ENCODE measurements around the gene LGI1.
"Not testable (repeated sequence)": the region's sequence is repeated elsewhere in the genome, so short reads cannot be mapped to it uniquely, and the experiment has no call there.

LGI1 gene

GRCh38 chr10:93807371-93807770 is 49.6 kb downstream of the LGI1 start:
- Mint-ChIP-seq H3K27ac (no peak overlapping the region), H3K36me3 (ENCODE audit: low read depth) (no peaks in the 10 kb centered on the region), H3K4me3 (no peak overlapping the region), H3K27me3 (ENCODE audit: low read depth) (peaks cover 10% of the 10 kb centered on the region), H3K4me1 (ENCODE audit: low read depth) (no peaks in the 10 kb centered on the region), H3K9me3 (no peaks in the 10 kb centered on the region)

- Mint-ChIP-seq H3K4me1 (ENCODE audit: low read depth) (no peaks in the 10 kb centered on the region), H3K9me3 (no peaks in the 10 kb centered on the region), H3K4me3 (no peak overlapping the region), H3K36me3 (ENCODE audit: low read depth) (no peaks in the 10 kb centered on the region), H3K27ac (no peak overlapping the region), H3K27me3 (ENCODE audit: low read depth) (peaks cover 24% of the 10 kb centered on the region)
Observed at GRCh38 chr10:93812659-93813338, 55.1 kb downstream of the LGI1 start.

GRCh38 chr10:93813507-93814465 is 56.0 kb downstream of the LGI1 start:
- Mint-ChIP-seq H3K27me3 (ENCODE audit: low read depth) (peaks cover 31% of the 10 kb centered on the region), H3K4me3 (no peak overlapping the region), H3K9me3 (no peaks in the 10 kb centered on the region), H3K4me1 (ENCODE audit: low read depth) (no peaks in the 10 kb centered on the region), H3K36me3 (ENCODE audit: low read depth) (no peaks in the 10 kb centered on the region), H3K27ac (no peak overlapping the region)

- H3K27ac Mint-ChIP-seq = no peak overlapping the region
- no peak overlapping the region for H3K4me3 Mint-ChIP-seq
- H3K9me3 Mint-ChIP-seq = no peaks in the 10 kb centered on the region
- H3K27me3 Mint-ChIP-seq (ENCODE audit: low read depth) = peaks cover 41% of the 10 kb centered on the region
- no peaks in the 10 kb centered on the region for H3K36me3 Mint-ChIP-seq (ENCODE audit: low read depth)
- no peaks in the 10 kb centered on the region for H3K4me1 Mint-ChIP-seq (ENCODE audit: low read depth)
Observed at GRCh38 chr10:93815304-93816096, 57.8 kb downstream of the LGI1 start.

GRCh38 chr10:93816123-93816747 is 58.5 kb downstream of the LGI1 start:
- no peaks in the 10 kb centered on the region for H3K36me3 Mint-ChIP-seq (ENCODE audit: low read depth)
- peaks cover 42% of the 10 kb centered on the region for H3K27me3 Mint-ChIP-seq (ENCODE audit: low read depth)
- H3K27ac Mint-ChIP-seq = no peak overlapping the region
- no peaks in the 10 kb centered on the region for H3K4me1 Mint-ChIP-seq (ENCODE audit: low read depth)
- no peak overlapping the region for H3K4me3 Mint-ChIP-seq
- no peaks in the 10 kb centered on the region for H3K9me3 Mint-ChIP-seq

- Mint-ChIP-seq H3K4me3 (no peak overlapping the region), H3K9me3 (no peaks in the 10 kb centered on the region), H3K27ac (no peak overlapping the region), H3K36me3 (ENCODE audit: low read depth) (no peaks in the 10 kb centered on the region), H3K27me3 (ENCODE audit: low read depth) (peaks cover 49% of the 10 kb centered on the region), H3K4me1 (ENCODE audit: low read depth) (no peaks in the 10 kb centered on the region)
Observed at GRCh38 chr10:93818086-93818485, 60.4 kb downstream of the LGI1 start.

- no peak overlapping the region for H3K27ac Mint-ChIP-seq
- H3K4me3 Mint-ChIP-seq = no peak overlapping the region
- no peaks in the 10 kb centered on the region for H3K4me1 Mint-ChIP-seq (ENCODE audit: low read depth)
- H3K9me3 Mint-ChIP-seq = no peaks in the 10 kb centered on the region
- peaks cover 49% of the 10 kb centered on the region for H3K27me3 Mint-ChIP-seq (ENCODE audit: low read depth)
- no peaks in the 10 kb centered on the region for H3K36me3 Mint-ChIP-seq (ENCODE audit: low read depth)
Observed at GRCh38 chr10:93819520-93819919, 61.8 kb downstream of the LGI1 start.

- no peaks in the 10 kb centered on the region for H3K9me3 Mint-ChIP-seq
- H3K27me3 Mint-ChIP-seq (ENCODE audit: low read depth) = peaks cover 46% of the 10 kb centered on the region
- no peaks in the 10 kb centered on the region for H3K4me1 Mint-ChIP-seq (ENCODE audit: low read depth)
- no peak overlapping the region for H3K27ac Mint-ChIP-seq
- no peak overlapping the region for H3K4me3 Mint-ChIP-seq
- H3K36me3 Mint-ChIP-seq (ENCODE audit: low read depth) = no peaks in the 10 kb centered on the region
Observed at GRCh38 chr10:93820434-93820833, 62.7 kb downstream of the LGI1 start.

- H3K4me3 Mint-ChIP-seq = no peak overlapping the region
- H3K27me3 Mint-ChIP-seq (ENCODE audit: low read depth) = peaks cover 38% of the 10 kb centered on the region
- H3K36me3 Mint-ChIP-seq (ENCODE audit: low read depth) = no peaks in the 10 kb centered on the region
- H3K9me3 Mint-ChIP-seq = no peaks in the 10 kb centered on the region
- no peaks in the 10 kb centered on the region for H3K4me1 Mint-ChIP-seq (ENCODE audit: low read depth)
- H3K27ac Mint-ChIP-seq = no peak overlapping the region
Observed at GRCh38 chr10:93821051-93821772, 63.5 kb downstream of the LGI1 start.

GRCh38 chr10:93826355-93826754 is 68.6 kb downstream of the LGI1 start:
- peaks cover 13% of the 10 kb centered on the region for H3K27me3 Mint-ChIP-seq (ENCODE audit: low read depth)

GRCh38 chr10:93827056-93827804 is 69.5 kb downstream of the LGI1 start:
- no peaks in the 10 kb centered on the region for H3K4me1 Mint-ChIP-seq (ENCODE audit: low read depth)
- H3K27me3 Mint-ChIP-seq (ENCODE audit: low read depth) = peaks cover 14% of the 10 kb centered on the region
- no peaks in the 10 kb centered on the region for H3K36me3 Mint-ChIP-seq (ENCODE audit: low read depth)
- no peaks in the 10 kb centered on the region for H3K9me3 Mint-ChIP-seq
- no peak overlapping the region for H3K4me3 Mint-ChIP-seq
- no peak overlapping the region for H3K27ac Mint-ChIP-seq

More at GRCh38 chr10:93826355-93826754, 68.6 kb downstream of the LGI1 start:
- H3K36me3 Mint-ChIP-seq (ENCODE audit: low read depth) = no peaks in the 10 kb centered on the region
- H3K4me1 Mint-ChIP-seq (ENCODE audit: low read depth) = no peaks in the 10 kb centered on the region
- no peak overlapping the region for H3K27ac Mint-ChIP-seq
- no peaks in the 10 kb centered on the region for H3K9me3 Mint-ChIP-seq
- H3K4me3 Mint-ChIP-seq = no peak overlapping the region

- H3K36me3 Mint-ChIP-seq (ENCODE audit: low read depth); H3K9me3 Mint-ChIP-seq; H3K4me3 Mint-ChIP-seq; H3K27ac Mint-ChIP-seq; H3K4me1 Mint-ChIP-seq (ENCODE audit: low read depth): not testable (repeated sequence)
- H3K27me3 Mint-ChIP-seq (ENCODE audit: low read depth) = peaks cover 10% of the 10 kb centered on the region
Observed at GRCh38 chr10:93831065-93831464, 73.3 kb downstream of the LGI1 start.

- Mint-ChIP-seq H3K9me3 (no peaks in the 10 kb centered on the region), H3K27me3 (ENCODE audit: low read depth) (peaks cover 7% of the 10 kb centered on the region)
Observed at GRCh38 chr10:93835770-93836169, 78.0 kb downstream of the LGI1 start.

More at GRCh38 chr10:93835770-93836169, 78.0 kb downstream of the LGI1 start:
- H3K36me3 Mint-ChIP-seq (ENCODE audit: low read depth) = no peaks in the 10 kb centered on the region
- H3K4me3 Mint-ChIP-seq = no peak overlapping the region
- no peak overlapping the region for H3K27ac Mint-ChIP-seq
- H3K4me1 Mint-ChIP-seq (ENCODE audit: low read depth) = no peaks in the 10 kb centered on the region

All from T-helper 1 cell treated with Interleukin-12 subunit alpha and Interleukin-12 subunit beta and Interleukin-4 antibody, amounts not matched to agents 30 μg/mL and 1 μg/mL, for 36 hours (primary cell).